ENCODE data around the gene DNAJC4. TPM values are rescaled to one million over a fixed set of nuclear protein-coding genes. Genes with fewer than 3 reads are reported as not detected.

Gene DNAJC4
- total RNA-seq, 1 donor: 9.8 TPM

- no peak for TF ChIP-seq CTCF (IDR thresholded peaks at IDR 0.05; ENCODE audit: extremely low read depth, low read depth, low read length)
- Histone ChIP-seq H3K4me1 (ENCODE audit: insufficient read depth, low read length) (peaks cover 21% of the 10 kb centered on the region), H3K36me3 (ENCODE audit: insufficient read depth, low read length) (peaks cover 14% of the 10 kb centered on the region), H3K4me2 (ENCODE audit: insufficient read depth, low read length) (peak overlapping the region; percentile 93), H4K20me1 (ENCODE audit: insufficient read depth, low read length) (peaks cover 8% of the 10 kb centered on the region), H3K4me3 (ENCODE audit: insufficient read depth, low read length) (peak overlapping the region; percentile 76), H3K27ac (ENCODE audit: low read depth, low read length) (no peak overlapping the region), H3K27me3 (ENCODE audit: insufficient read depth, low read length) (no peaks in the 10 kb centered on the region), H3K79me2 (ENCODE audit: insufficient read depth, low read length) (peaks cover 42% of the 10 kb centered on the region), H2AFZ (ENCODE audit: low read length) (peak overlapping the region; percentile 75), H3K9me3 (ENCODE audit: low read depth, low read length) (no peaks in the 10 kb centered on the region)
- no peak for DNase-seq (ENCODE audit: insufficient read length, low spot score, missing footprints)
Measured at GRCh38 chr11:64247729-64248531, 17.6 kb downstream of the DNAJC4 start.

DNA sequence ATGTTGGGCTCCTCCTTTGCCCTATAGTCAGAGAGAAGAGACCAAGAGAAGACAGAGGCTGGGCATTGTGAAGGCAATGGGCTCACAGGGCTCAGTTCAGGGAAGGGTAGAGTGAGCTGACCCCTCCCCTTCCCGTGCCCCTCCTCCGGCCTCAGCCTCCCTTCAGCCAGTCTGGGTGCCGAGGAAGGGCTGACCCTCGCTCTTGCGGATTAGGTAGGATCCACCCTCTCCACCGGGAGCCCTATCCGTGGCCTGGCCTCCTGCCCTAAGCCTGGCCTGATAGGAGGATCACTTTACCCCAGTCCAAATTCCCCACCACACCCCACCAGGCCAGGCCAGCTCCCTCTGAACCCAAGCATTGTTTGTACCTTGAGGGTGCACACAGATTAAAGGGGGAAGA lies 18.2 kb downstream of the DNAJC4 start:
- no peak overlapping the region for H2AFZ ChIP-seq (ENCODE audit: low read length)
- DNase-seq (ENCODE audit: insufficient read length, low spot score, missing footprints): no peak
- H4K20me1 ChIP-seq (ENCODE audit: insufficient read depth, low read length): peaks cover 5% of the 10 kb centered on the region
- H3K79me2 ChIP-seq (ENCODE audit: insufficient read depth, low read length): peaks cover 42% of the 10 kb centered on the region
- H3K4me1 ChIP-seq (ENCODE audit: insufficient read depth, low read length): peaks cover 22% of the 10 kb centered on the region
- H3K4me3 ChIP-seq (ENCODE audit: insufficient read depth, low read length): no peak overlapping the region
- no peak for TF ChIP-seq CTCF (IDR thresholded peaks at IDR 0.05; ENCODE audit: extremely low read depth, low read depth, low read length)
- H3K4me2 ChIP-seq (ENCODE audit: insufficient read depth, low read length): no peak overlapping the region
- H3K27me3 ChIP-seq (ENCODE audit: insufficient read depth, low read length): no peaks in the 10 kb centered on the region
- peaks cover 8% of the 10 kb centered on the region for H3K36me3 ChIP-seq (ENCODE audit: insufficient read depth, low read length)
- no peaks in the 10 kb centered on the region for H3K9me3 ChIP-seq (ENCODE audit: low read depth, low read length)
- H3K27ac ChIP-seq (ENCODE audit: low read depth, low read length): no peak overlapping the region

DNA sequence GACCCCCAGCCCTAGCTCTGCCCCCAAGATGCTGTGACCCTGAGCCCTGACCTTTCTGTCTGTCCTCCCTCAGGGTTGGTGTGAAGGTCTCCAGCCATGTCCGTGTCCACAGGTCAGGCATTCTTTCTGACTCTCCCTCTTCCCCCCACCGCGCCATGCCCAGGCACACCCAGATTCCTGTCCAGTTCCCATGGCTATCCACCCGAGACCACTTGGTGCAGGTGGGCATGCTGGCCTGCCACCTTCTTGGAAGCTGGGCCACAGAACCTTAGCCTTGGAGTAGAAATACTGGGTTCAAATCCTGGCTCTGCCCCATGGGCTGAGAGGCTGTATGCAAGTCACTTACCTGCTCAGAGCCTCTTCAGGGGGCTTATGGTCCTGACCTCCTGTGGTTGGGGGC lies 18.7 kb downstream of the DNAJC4 start:
- no peak for TF ChIP-seq CTCF (IDR thresholded peaks at IDR 0.05; ENCODE audit: extremely low read depth, low read depth, low read length)
- Histone ChIP-seq H3K36me3 (ENCODE audit: insufficient read depth, low read length) (peaks cover 3% of the 10 kb centered on the region), H2AFZ (ENCODE audit: low read length) (no peak overlapping the region), H3K4me1 (ENCODE audit: insufficient read depth, low read length) (peaks cover 20% of the 10 kb centered on the region), H3K4me2 (ENCODE audit: insufficient read depth, low read length) (no peak overlapping the region), H4K20me1 (ENCODE audit: insufficient read depth, low read length) (peaks cover 5% of the 10 kb centered on the region), H3K27me3 (ENCODE audit: insufficient read depth, low read length) (no peaks in the 10 kb centered on the region), H3K9me3 (ENCODE audit: low read depth, low read length) (no peaks in the 10 kb centered on the region), H3K27ac (ENCODE audit: low read depth, low read length) (no peak overlapping the region), H3K79me2 (ENCODE audit: insufficient read depth, low read length) (peaks cover 43% of the 10 kb centered on the region), H3K4me3 (ENCODE audit: insufficient read depth, low read length) (no peak overlapping the region)
- DNase-seq (ENCODE audit: insufficient read length, low spot score, missing footprints): no peak

GRCh38 chr11:64249563-64250414 lies 19.4 kb downstream of the DNAJC4 start:
- no peak overlapping the region for H3K4me2 ChIP-seq (ENCODE audit: insufficient read depth, low read length)
- no peak for DNase-seq (ENCODE audit: insufficient read length, low spot score, missing footprints)
- H3K27ac ChIP-seq (ENCODE audit: low read depth, low read length): no peak overlapping the region
- H3K36me3 ChIP-seq (ENCODE audit: insufficient read depth, low read length): peaks cover 7% of the 10 kb centered on the region
- no peak overlapping the region for H3K4me3 ChIP-seq (ENCODE audit: insufficient read depth, low read length)
- H3K27me3 ChIP-seq (ENCODE audit: insufficient read depth, low read length): no peaks in the 10 kb centered on the region
- no peaks in the 10 kb centered on the region for H3K9me3 ChIP-seq (ENCODE audit: low read depth, low read length)
- no peak for TF ChIP-seq CTCF (IDR thresholded peaks at IDR 0.05; ENCODE audit: extremely low read depth, low read depth, low read length)
- peaks cover 44% of the 10 kb centered on the region for H3K79me2 ChIP-seq (ENCODE audit: insufficient read depth, low read length)
- peaks cover 5% of the 10 kb centered on the region for H4K20me1 ChIP-seq (ENCODE audit: insufficient read depth, low read length)
- peaks cover 19% of the 10 kb centered on the region for H3K4me1 ChIP-seq (ENCODE audit: insufficient read depth, low read length)
- H2AFZ ChIP-seq (ENCODE audit: low read length): no peak overlapping the region
